HG03575 (cell line): ENCODE measurements around the gene IGSF3.
"Not testable (repeated sequence)": the region's sequence is repeated elsewhere in the genome, so short reads cannot be mapped to it uniquely, and the experiment has no call there.

Experiments
- ATAC-seq: cut with Tn5 transposase; IDR thresholded peaks from one replicate; pipeline ENCODE4 v1.9.1; 2021; ENCODE audit not compliant: unreplicated experiment, insufficient number of reproducible peaks, low FRiP score; ENCODE audit errors: extremely low read depth

The IGSF3 gene

GRCh38 chr1:116666187-116667077 lies 1.1 kb downstream of the IGSF3 start:
- ATAC-seq, result no peak

GRCh38 chr1:116664978-116665371 lies 2.6 kb downstream of the IGSF3 start:
- ATAC-seq, result no peak

- no peak for ATAC-seq
Measured at GRCh38 chr1:116664366-116664977, 3.1 kb downstream of the IGSF3 start.

GRCh38 chr1:116663821-116664220 lies 3.7 kb downstream of the IGSF3 start:
- ATAC-seq, result no peak

- no peak for ATAC-seq
Measured at GRCh38 chr1:116661633-116662032, 5.9 kb downstream of the IGSF3 start.

GRCh38 chr1:116658645-116659044 lies 8.9 kb downstream of the IGSF3 start:
- ATAC-seq, result not testable (repeated sequence)

- not testable (repeated sequence) for ATAC-seq
Measured at GRCh38 chr1:116657836-116658235, 9.7 kb downstream of the IGSF3 start.

GRCh38 chr1:116654351-116654750 lies 13.2 kb downstream of the IGSF3 start:
- no peak for ATAC-seq

- not testable (repeated sequence) for ATAC-seq
Measured at GRCh38 chr1:116652598-116652997, 14.9 kb downstream of the IGSF3 start.

GRCh38 chr1:116650781-116651180 lies 16.8 kb downstream of the IGSF3 start:
- not testable (repeated sequence) for ATAC-seq

- not testable (repeated sequence) for ATAC-seq
Measured at GRCh38 chr1:116649041-116649440, 18.5 kb downstream of the IGSF3 start.

- ATAC-seq, result not testable (repeated sequence)
Measured at GRCh38 chr1:116648325-116648724, 19.2 kb downstream of the IGSF3 start.

GRCh38 chr1:116647186-116647585 lies 20.3 kb downstream of the IGSF3 start:
- not testable (repeated sequence) for ATAC-seq

- ATAC-seq, result not testable (repeated sequence)
Measured at GRCh38 chr1:116646673-116647170, 20.8 kb downstream of the IGSF3 start.

GRCh38 chr1:116645802-116646672 lies 21.5 kb downstream of the IGSF3 start:
- ATAC-seq, result not testable (repeated sequence)

GRCh38 chr1:116644993-116645392 lies 22.5 kb downstream of the IGSF3 start:
- ATAC-seq, result not testable (repeated sequence)

GRCh38 chr1:116644096-116644495 lies 23.4 kb downstream of the IGSF3 start:
- not testable (repeated sequence) for ATAC-seq

- not testable (repeated sequence) for ATAC-seq
Measured at GRCh38 chr1:116643281-116643751, 24.2 kb downstream of the IGSF3 start.
